Osteoblast (primary cell): Measurements from ENCODE around the gene DMWD. TPM values are rescaled to one million over a fixed set of nuclear protein-coding genes. Genes with fewer than 3 reads are reported as not detected.

Experiments used
- DNase-seq: peaks from one replicate; pipeline ENCODE4 v3.0.0; 2011; ENCODE audit warnings: low spot score, mixed read lengths; ENCODE audit not compliant: insufficient read length; ENCODE audit errors: missing footprints
- H2AFZ ChIP-seq: 2 replicates; pipeline ENCODE4 v1.6.0; 2011; ENCODE audit warnings: mild to moderate bottlenecking, low read length
- H3K27ac ChIP-seq: 2 replicates; pipeline ENCODE4 v1.5.1; 2011; ENCODE audit warnings: mild to moderate bottlenecking, low read depth, low read length, moderate library complexity
- H3K27me3 ChIP-seq: 2 replicates; pipeline ENCODE4 v1.6.0; 2012; ENCODE audit warnings: mild to moderate bottlenecking, control low read depth, inconsistent platforms, low read length, moderate library complexity; ENCODE audit not compliant: insufficient read depth
- H3K36me3 ChIP-seq: 2 replicates; pipeline ENCODE4 v1.5.1; 2011; ENCODE audit warnings: mild to moderate bottlenecking, low read length, control low read depth, moderate library complexity; ENCODE audit not compliant: insufficient read depth
- H3K4me1 ChIP-seq: 2 replicates; pipeline ENCODE4 v1.5.1; 2011; ENCODE audit warnings: mild to moderate bottlenecking, low read length, control low read depth, moderate library complexity; ENCODE audit not compliant: insufficient read depth
- H3K4me2 ChIP-seq: 2 replicates; pipeline ENCODE4 v1.6.0; 2011; ENCODE audit warnings: mild to moderate bottlenecking, low read length; ENCODE audit not compliant: insufficient read depth
- H3K4me3 ChIP-seq: fragments of 200-600 bp; sonication (generic); 3 replicates; pipeline ENCODE4 v1.5.1; 2012; ENCODE audit warnings: mild to moderate bottlenecking, low read length, inconsistent platforms; ENCODE audit not compliant: insufficient read depth
- H3K79me2 ChIP-seq: 2 replicates; pipeline ENCODE4 v1.6.0; 2012; ENCODE audit warnings: mild to moderate bottlenecking, low read length, control low read depth, inconsistent platforms; ENCODE audit not compliant: insufficient read depth
- H3K9me3 ChIP-seq: 2 replicates; pipeline ENCODE4 v1.5.1; 2011; ENCODE audit warnings: low read depth, low read length, control low read depth
- H4K20me1 ChIP-seq: 2 replicates; pipeline ENCODE4 v1.6.0; 2012; ENCODE audit warnings: mild to moderate bottlenecking, low read length, control low read depth; ENCODE audit not compliant: insufficient read depth
- CTCF ChIP-seq: IDR thresholded peaks from 2 replicates; pipeline ENCODE4 v1.5.1; 2011; ENCODE audit warnings: mild to moderate bottlenecking, low read depth, low read length, moderate library complexity; ENCODE audit errors: extremely low read depth
- total RNA-seq: library from RNA; depleted of rRNA; stranded (reverse); fragments of >200 nt; gene quantifications from 2 replicates; pipeline ENCODE4 v1.2.3, GENCODE V29; 2012

The DMWD gene
- total RNA-seq, 1 donor = 48.5 TPM

- Histone ChIP-seq H3K9me3 (no peaks in the 10 kb centered on the region), H3K27me3 (no peaks in the 10 kb centered on the region), H3K4me2 (no peak within 1 kb of the TSS), H3K27ac (no peak within 1 kb of the TSS), H3K36me3 (no peaks in the 10 kb centered on the region), H4K20me1 (peaks cover 10% of the 10 kb centered on the region), H3K4me3 (no peak within 1 kb of the TSS), H2AFZ (peak within 1 kb of the TSS; percentile 65), H3K4me1 (peaks cover 7% of the 10 kb centered on the region), H3K79me2 (peaks cover 25% of the 10 kb centered on the region)
- no peak for DNase-seq
- no peak for TF ChIP-seq CTCF
Measured at GRCh38 chr19:45733160-45733810, 59.4 kb downstream of the DMWD start, which contains the start of gene MEIOSIN. MEIOSIN (plus strand) TSS chr19:45733439; CDS start chr19:45735377, 1,938 bp downstream.

Other genes with a start within 250 kb of the DMWD start
- gene OPA3, start 208.0 kb downstream of the DMWD start, total RNA-seq = 7.1 and 7.6 TPM in 2 replicates
- gene GPR4, start 190.6 kb downstream of the DMWD start, total RNA-seq = not detected in 2 replicates
- gene EML2, start 153.4 kb downstream of the DMWD start, total RNA-seq = 10.1 and 11.8 TPM in 2 replicates
- gene GIPR, start 124.6 kb downstream of the DMWD start, total RNA-seq = under 0.01 and 0.88 TPM in 2 replicates
- gene SNRPD2, start 100.9 kb downstream of the DMWD start, total RNA-seq = 139 and 155 TPM in 2 replicates
- 15.6 and 16.5 TPM in 2 replicates for gene QPCTL, start 100.2 kb downstream of the DMWD start, total RNA-seq
- gene FBXO46, start 61.9 kb downstream of the DMWD start, total RNA-seq = 8.0 and 9.0 TPM in 2 replicates
- not detected in 2 replicates for gene MEIOSIN, start 59.4 kb downstream of the DMWD start, total RNA-seq
- 11.6 and 11.8 TPM in 2 replicates for gene SIX5, start 23.6 kb downstream of the DMWD start, total RNA-seq
- gene DMPK, start 10.4 kb downstream of the DMWD start, total RNA-seq = 26.8 and 30.4 TPM in 2 replicates
- gene RSPH6A, start 22.5 kb upstream of the DMWD start, total RNA-seq = under 0.01 and 0.29 TPM in 2 replicates
- gene SYMPK, start 70.3 kb upstream of the DMWD start, total RNA-seq = 30.6 and 42.0 TPM in 2 replicates
- gene FOXA3, start 71.5 kb upstream of the DMWD start, total RNA-seq = not detected in 2 replicates
- gene IRF2BP1, start 93.3 kb upstream of the DMWD start, total RNA-seq = 28.6 and 35.8 TPM in 2 replicates
- 2.1 and 3.3 TPM in 2 replicates for gene MYPOP, start 109.8 kb upstream of the DMWD start, total RNA-seq
- gene NANOS2, start 121.9 kb upstream of the DMWD start, total RNA-seq = not detected in 2 replicates
- not detected in 2 replicates for gene NOVA2, start 181.0 kb upstream of the DMWD start, total RNA-seq
- gene CCDC61, start 202.6 kb upstream of the DMWD start, total RNA-seq = 3.6 and 5.9 TPM in 2 replicates
- gene PGLYRP1, start 230.2 kb upstream of the DMWD start, total RNA-seq = not detected in 2 replicates
- gene IGFL4, start 248.2 kb upstream of the DMWD start, total RNA-seq = not detected in 2 replicates